Neural crest cell (in vitro differentiated cells): ENCODE results near the gene RAPGEF1. TPM values are rescaled to one million over a fixed set of nuclear protein-coding genes. Genes with fewer than 3 reads are reported as not detected.

Experiments used
- DNase-seq: peaks from one replicate; pipeline ENCODE4 v3.0.0; 2021; ENCODE audit warnings: low read depth, mixed read lengths, low spot score
- H3K27ac Mint-ChIP-seq: one replicate; pipeline ENCODE4 v1.8.0; 2021; ENCODE audit warnings: mild to moderate bottlenecking, mixed read lengths; ENCODE audit not compliant: unreplicated experiment
- H3K27me3 Mint-ChIP-seq: 2 replicates; pipeline ENCODE4 v1.8.0; 2021; ENCODE audit warnings: low read depth, mild to moderate bottlenecking, mixed read lengths
- H3K36me3 Mint-ChIP-seq: 2 replicates; pipeline ENCODE4 v1.8.0; 2021; ENCODE audit warnings: low read depth, mild to moderate bottlenecking, mixed read lengths
- H3K4me1 Mint-ChIP-seq: 2 replicates; pipeline ENCODE4 v1.8.0; 2021; ENCODE audit warnings: mixed read lengths
- H3K4me3 Mint-ChIP-seq: one replicate; pipeline ENCODE4 v1.8.0; 2021; ENCODE audit warnings: mild to moderate bottlenecking, mixed read lengths
- H3K9me3 Mint-ChIP-seq: 2 replicates; pipeline ENCODE4 v1.8.0; 2021; ENCODE audit warnings: mixed read lengths
- total RNA-seq: library from RNA; stranded (reverse); gene quantifications from 2 replicates; pipeline ENCODE4 v1.2.1, GENCODE V29; 2021
- TF ChIP-seq, protein P1 (sequence below): fragments of 200-600 bp; sonication (generic); conservative IDR thresholded peaks from 2 replicates; pipeline ENCODE4 v1.5.0; 2021; ENCODE audit warnings: antibody characterized with exemption, mild to moderate bottlenecking

RAPGEF1 gene
- total RNA-seq, 1 donor from 2014 or later: 68.1 TPM

DNA sequence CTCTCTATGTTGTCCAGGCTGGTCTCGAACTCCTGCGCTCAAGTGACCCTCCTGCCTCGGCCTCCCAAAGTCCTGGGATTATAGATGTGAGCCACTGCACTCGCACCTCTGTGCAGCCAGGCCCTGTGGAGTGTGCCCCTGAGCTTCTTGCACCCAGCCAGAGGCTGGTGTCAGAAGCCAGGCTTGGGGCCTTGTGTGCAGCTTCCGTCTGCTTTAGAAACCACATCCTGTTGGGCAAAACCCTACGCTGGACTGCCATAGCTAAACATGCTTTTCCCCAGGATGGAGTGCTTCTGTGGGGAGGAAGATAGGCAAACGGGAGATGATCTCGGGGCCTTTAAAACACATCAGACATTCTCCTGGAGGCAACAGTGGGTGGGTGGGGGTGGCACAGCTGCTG is 154.5 kb downstream of the RAPGEF1 start:
- Mint-ChIP-seq H3K9me3 (no peaks in the 10 kb centered on the region), H3K36me3 (peaks cover 6% of the 10 kb centered on the region), H3K4me1 (no peaks in the 10 kb centered on the region), H3K4me3 (no peak overlapping the region), H3K27ac (no peak overlapping the region), H3K27me3 (no peaks in the 10 kb centered on the region)
- TF ChIP-seq, protein P1, sequence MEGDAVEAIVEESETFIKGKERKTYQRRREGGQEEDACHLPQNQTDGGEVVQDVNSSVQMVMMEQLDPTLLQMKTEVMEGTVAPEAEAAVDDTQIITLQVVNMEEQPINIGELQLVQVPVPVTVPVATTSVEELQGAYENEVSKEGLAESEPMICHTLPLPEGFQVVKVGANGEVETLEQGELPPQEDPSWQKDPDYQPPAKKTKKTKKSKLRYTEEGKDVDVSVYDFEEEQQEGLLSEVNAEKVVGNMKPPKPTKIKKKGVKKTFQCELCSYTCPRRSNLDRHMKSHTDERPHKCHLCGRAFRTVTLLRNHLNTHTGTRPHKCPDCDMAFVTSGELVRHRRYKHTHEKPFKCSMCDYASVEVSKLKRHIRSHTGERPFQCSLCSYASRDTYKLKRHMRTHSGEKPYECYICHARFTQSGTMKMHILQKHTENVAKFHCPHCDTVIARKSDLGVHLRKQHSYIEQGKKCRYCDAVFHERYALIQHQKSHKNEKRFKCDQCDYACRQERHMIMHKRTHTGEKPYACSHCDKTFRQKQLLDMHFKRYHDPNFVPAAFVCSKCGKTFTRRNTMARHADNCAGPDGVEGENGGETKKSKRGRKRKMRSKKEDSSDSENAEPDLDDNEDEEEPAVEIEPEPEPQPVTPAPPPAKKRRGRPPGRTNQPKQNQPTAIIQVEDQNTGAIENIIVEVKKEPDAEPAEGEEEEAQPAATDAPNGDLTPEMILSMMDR: no peak
- DNase-seq: no peak

DNA sequence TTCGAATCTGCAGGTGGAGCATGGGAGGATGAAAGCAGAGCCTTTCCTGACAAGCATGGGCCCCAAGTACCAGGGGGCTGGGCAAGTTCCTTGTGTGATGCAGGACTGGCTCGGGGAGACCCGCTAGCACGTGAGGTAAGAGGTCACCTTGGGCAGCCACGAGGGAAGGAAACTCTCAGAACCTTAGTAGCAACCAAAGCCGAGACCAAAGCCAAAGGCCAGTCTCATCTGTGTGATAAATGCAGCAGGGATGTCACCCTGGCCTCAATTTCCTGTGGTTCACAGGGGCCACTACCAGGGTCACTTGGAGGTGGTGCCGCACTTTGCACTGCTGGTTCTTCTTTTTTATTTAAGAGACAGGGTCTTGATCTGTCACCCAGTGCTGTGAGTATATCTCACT is 155.0 kb downstream of the RAPGEF1 start:
- Mint-ChIP-seq H3K36me3 (peaks cover 6% of the 10 kb centered on the region), H3K4me3 (no peak overlapping the region), H3K27me3 (no peaks in the 10 kb centered on the region), H3K27ac (no peak overlapping the region), H3K4me1 (no peaks in the 10 kb centered on the region), H3K9me3 (no peaks in the 10 kb centered on the region)
- TF ChIP-seq, protein P1: no peak
- no peak for DNase-seq

DNA sequence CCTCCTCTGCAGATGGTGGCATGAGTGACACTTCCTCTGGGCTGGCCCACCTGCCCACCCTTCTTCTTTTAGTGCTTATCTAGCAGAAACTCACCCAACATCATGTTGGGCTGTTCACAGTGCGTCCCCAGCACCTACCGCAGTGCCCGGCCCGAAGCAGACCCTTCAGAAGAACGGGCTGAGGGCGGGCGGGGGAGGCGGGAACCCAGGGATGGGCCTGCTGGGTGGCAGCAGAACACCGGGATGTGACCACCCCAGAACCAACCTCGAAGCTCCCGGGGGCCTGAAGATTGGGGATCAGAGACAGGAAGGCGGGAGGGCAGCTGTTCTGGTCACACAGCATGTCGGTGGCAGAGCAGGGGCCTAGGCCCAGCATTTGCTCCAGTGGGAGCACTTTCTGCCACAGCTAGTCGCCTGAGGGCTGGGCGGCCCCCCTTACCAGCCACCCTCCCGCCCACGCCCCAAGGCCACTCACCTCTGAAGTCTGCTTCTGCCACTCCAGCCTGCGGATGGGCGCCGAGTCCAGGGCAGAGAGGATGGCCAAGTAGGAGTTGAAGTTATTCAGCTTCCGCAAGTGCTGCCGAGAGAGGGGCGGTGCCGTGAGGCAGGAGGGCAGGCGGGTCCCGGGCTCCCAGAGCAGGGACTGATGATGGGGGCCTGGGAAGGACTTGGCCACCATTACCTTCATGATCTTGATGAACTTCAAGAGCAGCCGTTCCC is 155.9 kb downstream of the RAPGEF1 start:
- Mint-ChIP-seq H3K9me3 (no peaks in the 10 kb centered on the region), H3K4me3 (no peak overlapping the region), H3K27me3 (no peaks in the 10 kb centered on the region), H3K4me1 (no peaks in the 10 kb centered on the region), H3K36me3 (peaks cover 6% of the 10 kb centered on the region), H3K27ac (peak overlapping the region; percentile 81)
- no peak for DNase-seq
- TF ChIP-seq, protein P1: no peak

DNA sequence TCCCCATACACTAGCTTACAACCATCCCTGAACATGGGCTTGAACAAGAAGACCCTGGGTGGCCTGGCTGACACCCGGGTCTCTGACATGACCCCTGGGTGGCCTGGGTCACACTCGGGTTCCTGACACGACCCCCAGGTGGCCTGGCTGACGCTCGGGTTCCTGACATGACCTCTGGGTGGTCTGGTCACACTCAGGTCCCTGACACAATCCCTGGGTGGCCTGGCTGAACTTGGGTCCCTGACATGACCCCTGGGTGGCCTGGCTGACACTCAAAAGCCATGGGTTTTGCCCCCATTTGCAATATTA is 156.6 kb downstream of the RAPGEF1 start:
- TF ChIP-seq, protein P1: no peak
- no peaks in the 10 kb centered on the region for H3K4me1 Mint-ChIP-seq
- DNase-seq: no peak
- H3K36me3 Mint-ChIP-seq: peaks cover 6% of the 10 kb centered on the region
- H3K4me3 Mint-ChIP-seq: no peak overlapping the region
- no peak overlapping the region for H3K27ac Mint-ChIP-seq
- no peaks in the 10 kb centered on the region for H3K9me3 Mint-ChIP-seq
- no peaks in the 10 kb centered on the region for H3K27me3 Mint-ChIP-seq

DNA sequence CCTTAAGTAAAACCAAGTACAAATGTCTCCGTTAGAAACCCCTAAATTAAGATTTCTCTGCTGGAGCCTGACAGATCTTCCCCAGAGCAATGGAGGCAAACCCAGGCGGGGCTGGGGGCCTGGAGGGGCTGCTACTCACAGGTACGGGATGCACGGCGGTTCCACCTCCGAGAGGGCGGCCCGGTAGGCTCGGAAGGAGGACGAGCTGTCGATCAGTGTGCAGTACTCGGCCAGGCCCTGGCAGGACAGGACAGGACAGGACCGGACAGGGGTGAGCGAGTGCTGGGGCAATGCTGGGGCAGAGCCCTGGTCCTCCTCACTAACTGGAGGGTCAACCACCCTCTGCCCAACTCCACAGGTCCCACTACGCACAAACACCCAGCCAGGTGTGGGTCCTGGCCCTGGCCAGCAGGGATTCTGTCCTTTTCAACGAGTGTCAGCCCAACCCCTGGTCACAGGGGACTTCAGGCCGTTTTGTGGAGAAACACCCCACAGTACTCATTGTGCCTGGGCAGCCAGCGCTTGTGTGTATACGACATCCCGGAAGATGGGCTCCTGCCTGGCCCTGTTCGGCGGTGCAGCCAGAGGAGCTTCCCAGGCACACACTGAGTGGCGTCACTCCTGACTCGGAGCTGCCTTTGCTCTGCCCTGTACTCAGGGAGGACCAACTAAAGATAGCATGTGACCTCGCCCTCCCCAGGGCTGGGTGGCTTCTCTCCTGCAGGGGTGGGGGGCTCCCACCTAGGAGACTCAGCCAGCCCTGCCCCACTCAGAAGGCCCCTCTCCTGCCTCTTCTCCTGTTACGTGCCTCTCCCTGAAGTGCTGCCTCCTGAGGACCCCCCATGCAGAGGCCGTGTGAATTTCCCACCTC is 157.2 kb downstream of the RAPGEF1 start:
- TF ChIP-seq, protein P1: no peak
- H3K27ac Mint-ChIP-seq: no peak overlapping the region
- peaks cover 6% of the 10 kb centered on the region for H3K36me3 Mint-ChIP-seq
- H3K9me3 Mint-ChIP-seq: no peaks in the 10 kb centered on the region
- H3K4me3 Mint-ChIP-seq: no peak overlapping the region
- DNase-seq: no peak
- H3K4me1 Mint-ChIP-seq: no peaks in the 10 kb centered on the region
- no peaks in the 10 kb centered on the region for H3K27me3 Mint-ChIP-seq
